HG03103 (cell line): Measurements from ENCODE around the gene GAB3.
"Not testable (repeated sequence)": the region's sequence is repeated elsewhere in the genome, so short reads cannot be mapped to it uniquely, and the experiment has no call there.

Source experiments
- ATAC-seq: cut with Tn5 transposase; IDR thresholded peaks from one replicate; pipeline ENCODE4 v1.9.1; 2021; ENCODE audit warnings: low read depth; ENCODE audit not compliant: unreplicated experiment

Gene GAB3

GRCh38 chrX:154724993-154725756, 25.7 kb downstream of the GAB3 start:
- no peak for ATAC-seq

GRCh38 chrX:154721155-154721554, 29.7 kb downstream of the GAB3 start:
- no peak for ATAC-seq

GRCh38 chrX:154720067-154720466, 30.8 kb downstream of the GAB3 start:
- no peak for ATAC-seq

- no peak for ATAC-seq
Measured at GRCh38 chrX:154719132-154719675, 31.7 kb downstream of the GAB3 start.

- no peak for ATAC-seq
Measured at GRCh38 chrX:154718616-154719015, 32.3 kb downstream of the GAB3 start.

GRCh38 chrX:154717824-154718223, 33.1 kb downstream of the GAB3 start:
- no peak for ATAC-seq

GRCh38 chrX:154715825-154716224, 35.1 kb downstream of the GAB3 start:
- ATAC-seq: no peak

- ATAC-seq: no peak
Measured at GRCh38 chrX:154714925-154715324, 36.0 kb downstream of the GAB3 start.

GRCh38 chrX:154712781-154713740, 37.8 kb downstream of the GAB3 start:
- ATAC-seq: peak; percentile 89

GRCh38 chrX:154711264-154711663, 39.6 kb downstream of the GAB3 start:
- no peak for ATAC-seq

- no peak for ATAC-seq
Measured at GRCh38 chrX:154710309-154710708, 40.6 kb downstream of the GAB3 start.

- ATAC-seq: no peak
Measured at GRCh38 chrX:154698630-154699248, 52.1 kb downstream of the GAB3 start.

GRCh38 chrX:154696676-154697045, 54.2 kb downstream of the GAB3 start:
- no peak for ATAC-seq

GRCh38 chrX:154695911-154696675, 54.8 kb downstream of the GAB3 start:
- no peak for ATAC-seq

GRCh38 chrX:154693394-154693793, 57.5 kb downstream of the GAB3 start:
- no peak for ATAC-seq

GRCh38 chrX:154690438-154690837, 60.4 kb downstream of the GAB3 start:
- not testable (repeated sequence) for ATAC-seq

- ATAC-seq: not testable (repeated sequence)
Measured at GRCh38 chrX:154672084-154672483, 78.8 kb downstream of the GAB3 start.

GRCh38 chrX:154670848-154671247, 80.0 kb downstream of the GAB3 start:
- ATAC-seq: not testable (repeated sequence)

GRCh38 chrX:154661899-154662298, 89.0 kb downstream of the GAB3 start:
- no peak for ATAC-seq

- no peak for ATAC-seq
Measured at GRCh38 chrX:154661170-154661569, 89.7 kb downstream of the GAB3 start.
